ACC112 (cell line): ENCODE data around the gene AKAP6.

Experiments used
- H2AFZ ChIP-seq: fragments of 200-600 bp; sonication (generic); one replicate; pipeline ENCODE4 v1.6.0; 2017; ENCODE audit warnings: antibody characterized with exemption, low read length; ENCODE audit not compliant: unreplicated experiment
- H3K27ac ChIP-seq: fragments of 200-600 bp; sonication (generic); 2 replicates; pipeline ENCODE4 v1.5.1; 2014; ENCODE audit warnings: low read depth, mild to moderate bottlenecking, antibody characterized with exemption, low read length, moderate library complexity
- H3K27me3 ChIP-seq: fragments of 200-600 bp; sonication (generic); 2 replicates; pipeline ENCODE4 v1.6.1; 2014; ENCODE audit warnings: mild to moderate bottlenecking, antibody characterized with exemption, low read length, moderate library complexity, mixed read lengths; ENCODE audit not compliant: insufficient read depth
- H3K36me3 ChIP-seq: fragments of 200-600 bp; sonication (generic); 2 replicates; pipeline ENCODE4 v1.6.1; 2016; ENCODE audit warnings: mild to moderate bottlenecking, antibody characterized with exemption, low read length, moderate library complexity, mixed read lengths; ENCODE audit not compliant: insufficient read depth
- H3K4me1 ChIP-seq: fragments of 200-600 bp; sonication (generic); one replicate; pipeline ENCODE4 v1.6.1; 2016; ENCODE audit warnings: low read length, mixed read lengths; ENCODE audit not compliant: insufficient read depth, unreplicated experiment, control insufficient read depth
- H3K4me3 ChIP-seq: fragments of 200-600 bp; sonication (generic); 2 replicates; pipeline ENCODE4 v1.5.1; 2014; ENCODE audit warnings: mild to moderate bottlenecking, low read depth, low read length
- H3K79me2 ChIP-seq: fragments of 200-600 bp; sonication (generic); one replicate; pipeline ENCODE4 v1.6.0; 2016; ENCODE audit warnings: low read length; ENCODE audit not compliant: control insufficient read depth, unreplicated experiment, insufficient read depth

Gene AKAP6

DNA sequence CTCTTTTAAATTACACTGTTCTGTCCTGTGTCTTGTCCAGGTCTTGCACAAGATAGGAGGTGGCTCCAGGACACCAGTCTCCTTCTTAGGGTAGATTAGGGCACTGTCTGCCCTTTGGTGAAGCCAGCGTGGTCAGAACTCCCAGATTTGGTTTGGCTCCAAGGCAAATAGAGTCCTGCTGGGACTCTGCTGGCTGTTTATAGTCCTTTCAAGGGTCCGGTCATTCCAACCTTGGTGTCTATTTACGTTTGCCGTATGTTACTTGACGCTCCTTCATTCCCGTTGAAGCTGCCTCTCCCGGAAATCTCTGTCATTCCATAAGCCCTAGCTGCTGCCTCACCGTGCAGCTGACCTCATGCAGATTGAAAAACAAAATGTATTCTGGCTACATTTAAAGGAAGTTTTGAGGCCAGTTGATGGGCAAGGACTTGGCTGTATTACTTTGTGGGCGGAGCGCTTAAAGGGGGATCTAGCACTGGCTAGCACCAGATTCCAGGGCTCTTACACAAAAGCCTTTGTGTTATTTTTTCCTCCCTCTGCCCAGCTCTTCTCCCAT, 180.6 kb downstream of the AKAP6 start:
- Histone ChIP-seq H3K4me3 (peak overlapping the region; percentile 36), H3K36me3 (no peaks in the 10 kb centered on the region), H2AFZ (peak overlapping the region; percentile 28), H3K79me2 (no peaks in the 10 kb centered on the region), H3K27ac (peak overlapping the region; percentile 86), H3K4me1 (peaks cover 56% of the 10 kb centered on the region), H3K27me3 (no peaks in the 10 kb centered on the region)

GRCh38 chr14:32510815-32511214, 181.7 kb downstream of the AKAP6 start:
- Histone ChIP-seq H3K4me3 (no peak overlapping the region), H3K27ac (peak overlapping the region; percentile 78), H3K4me1 (peaks cover 57% of the 10 kb centered on the region), H3K27me3 (no peaks in the 10 kb centered on the region), H3K79me2 (no peaks in the 10 kb centered on the region), H3K36me3 (no peaks in the 10 kb centered on the region), H2AFZ (no peak overlapping the region)

GRCh38 chr14:32512348-32512747, 183.2 kb downstream of the AKAP6 start:
- no peak overlapping the region for H3K27ac ChIP-seq
- peaks cover 54% of the 10 kb centered on the region for H3K4me1 ChIP-seq
- H2AFZ ChIP-seq = peak overlapping the region; percentile 90

DNA sequence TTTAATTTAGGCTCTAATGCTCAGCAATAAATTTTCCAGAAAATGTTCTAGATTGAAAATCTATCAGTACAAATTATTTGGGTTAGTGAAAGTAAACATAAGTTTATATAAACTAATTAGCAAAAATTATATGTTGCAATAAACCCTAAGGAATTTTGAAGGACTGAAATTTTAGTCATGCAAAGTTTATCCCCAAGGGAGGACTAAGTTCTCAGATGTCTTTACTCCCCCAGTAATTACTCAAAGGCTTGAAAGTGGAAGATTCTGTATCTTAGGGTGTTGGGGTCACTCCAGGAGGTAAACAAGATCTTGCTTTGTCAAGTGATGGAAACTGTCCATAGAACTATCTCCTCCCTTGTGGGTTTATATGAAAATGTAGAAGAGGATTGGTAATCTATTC, 183.7 kb downstream of the AKAP6 start:
- no peaks in the 10 kb centered on the region for H3K79me2 ChIP-seq
- H3K4me3 ChIP-seq = no peak overlapping the region
- no peak overlapping the region for H3K27ac ChIP-seq
- peak overlapping the region; percentile 90 for H2AFZ ChIP-seq
- no peaks in the 10 kb centered on the region for H3K27me3 ChIP-seq
- H3K4me1 ChIP-seq = peaks cover 49% of the 10 kb centered on the region
- no peaks in the 10 kb centered on the region for H3K36me3 ChIP-seq

More at GRCh38 chr14:32512348-32512747, 183.2 kb downstream of the AKAP6 start:
- H3K27me3 ChIP-seq = no peaks in the 10 kb centered on the region
- H3K36me3 ChIP-seq = no peaks in the 10 kb centered on the region
- H3K4me3 ChIP-seq = no peak overlapping the region
- H3K79me2 ChIP-seq = no peaks in the 10 kb centered on the region

DNA sequence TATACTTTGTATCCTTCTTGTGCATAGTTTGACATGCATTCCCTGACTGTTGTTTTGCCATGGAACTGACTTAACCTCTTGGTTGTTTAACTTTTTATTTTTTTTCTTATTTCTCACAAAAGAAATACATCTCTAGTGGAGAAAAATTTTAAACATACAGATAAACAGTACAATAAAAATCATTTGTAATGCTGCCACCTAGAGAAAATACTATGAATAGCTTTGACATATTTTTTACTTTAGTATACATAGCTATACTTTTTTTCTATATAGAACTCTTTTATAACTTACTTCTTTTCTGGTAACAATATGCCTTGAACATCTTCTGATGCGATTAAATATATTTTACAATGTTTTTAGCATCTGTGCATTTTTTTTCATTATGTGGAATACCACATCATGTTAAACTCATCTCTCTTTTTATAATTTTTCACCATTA, 184.5 kb downstream of the AKAP6 start:
- Histone ChIP-seq H3K27ac (peak overlapping the region; percentile 46), H3K4me1 (peaks cover 42% of the 10 kb centered on the region), H2AFZ (peak overlapping the region; percentile 77), H3K79me2 (no peaks in the 10 kb centered on the region), H3K4me3 (no peak overlapping the region), H3K27me3 (no peaks in the 10 kb centered on the region), H3K36me3 (no peaks in the 10 kb centered on the region)

- Histone ChIP-seq H3K79me2 (no peaks in the 10 kb centered on the region), H3K36me3 (no peaks in the 10 kb centered on the region), H3K27me3 (no peaks in the 10 kb centered on the region), H3K4me1 (peaks cover 41% of the 10 kb centered on the region), H3K4me3 (no peak overlapping the region), H3K27ac (peak overlapping the region; percentile 46), H2AFZ (peak overlapping the region; percentile 77)
Observed at GRCh38 chr14:32514236-32514635, 185.1 kb downstream of the AKAP6 start.

DNA sequence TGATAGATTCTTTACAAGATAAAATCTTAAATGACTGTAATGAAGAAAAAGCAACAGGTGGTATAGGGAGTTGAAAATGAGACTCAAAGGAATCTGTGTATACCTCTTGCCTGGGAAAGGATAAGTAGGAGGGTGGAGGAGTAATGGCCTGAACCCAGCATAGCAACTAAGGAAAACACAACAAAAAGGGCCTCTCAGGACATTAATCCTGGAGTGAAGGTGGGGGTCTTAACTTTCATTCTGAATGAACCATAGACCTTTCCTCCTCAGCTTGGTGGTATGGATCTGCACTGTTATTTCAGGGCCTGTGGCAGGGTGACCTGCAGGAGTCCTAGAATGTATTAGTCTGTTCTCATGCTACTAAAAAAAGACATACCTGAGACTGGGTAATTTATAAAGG, 185.6 kb downstream of the AKAP6 start:
- Histone ChIP-seq H3K36me3 (no peaks in the 10 kb centered on the region), H3K27ac (peak overlapping the region; percentile 46; the same call in 1 of the 2 replicates), H3K79me2 (no peaks in the 10 kb centered on the region), H3K27me3 (no peaks in the 10 kb centered on the region), H3K4me3 (no peak overlapping the region), H3K4me1 (peaks cover 36% of the 10 kb centered on the region), H2AFZ (peak overlapping the region; percentile 77)

DNA sequence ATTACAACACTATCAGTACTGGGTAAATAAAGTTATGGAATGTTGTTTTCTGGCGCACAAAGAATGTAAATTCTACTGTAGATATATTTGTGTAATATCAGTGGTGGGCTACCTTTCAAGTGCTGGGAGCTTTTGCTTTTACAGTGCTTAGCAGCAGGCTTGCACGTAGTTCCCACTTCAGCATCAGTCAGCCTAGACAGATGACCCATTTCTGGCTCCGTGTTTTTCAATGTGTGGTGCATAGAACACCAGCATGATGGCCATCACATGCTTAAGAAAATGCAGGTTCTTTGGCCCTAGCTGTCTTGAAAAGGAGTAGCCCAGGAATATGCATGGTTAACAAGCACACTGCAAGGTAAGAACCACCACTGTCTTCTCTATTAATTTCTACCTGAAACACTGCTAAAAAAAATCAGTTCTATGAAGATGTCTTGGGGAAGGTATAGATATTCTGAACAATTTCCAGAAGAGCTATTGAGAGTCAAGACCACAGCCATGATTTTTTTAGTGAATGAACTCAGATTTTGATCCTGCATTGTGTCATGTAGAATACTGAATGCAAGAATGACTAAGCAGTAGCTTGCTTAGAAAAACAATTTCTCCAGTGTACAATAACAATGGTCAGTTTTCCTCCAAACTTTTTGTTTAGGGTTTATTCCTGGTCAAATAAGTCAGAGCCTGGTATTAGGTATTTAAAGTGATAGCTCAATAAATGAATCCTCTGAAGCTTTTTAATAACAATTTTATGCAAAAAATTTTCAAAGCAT, 195.7 kb downstream of the AKAP6 start:
- Histone ChIP-seq H3K36me3 (no peaks in the 10 kb centered on the region), H3K4me1 (peaks cover 12% of the 10 kb centered on the region), H3K27ac (peak overlapping the region; percentile 23; the same call in 1 of the 2 replicates), H3K79me2 (no peaks in the 10 kb centered on the region), H3K27me3 (no peaks in the 10 kb centered on the region), H3K4me3 (no peak overlapping the region; the same call in 1 of the 2 replicates), H2AFZ (no peak overlapping the region)

DNA sequence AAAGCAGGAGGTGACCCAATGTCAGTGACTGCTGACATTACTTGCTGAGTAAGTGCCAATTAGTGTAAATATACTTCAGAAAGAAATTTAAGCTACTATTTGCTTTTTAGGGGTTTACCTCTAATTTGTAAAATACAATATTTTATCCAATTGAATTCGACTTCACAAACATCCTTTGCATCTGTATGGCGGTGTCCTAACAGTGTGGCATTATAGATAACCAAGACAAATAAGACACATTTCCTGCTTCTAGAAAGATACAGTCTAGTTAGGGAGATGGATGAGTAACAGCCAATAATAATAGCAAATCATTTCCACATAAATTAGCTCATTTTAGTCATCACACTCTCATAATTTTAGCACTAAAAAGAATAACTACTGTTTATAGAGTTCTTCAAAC, 196.5 kb downstream of the AKAP6 start:
- H2AFZ ChIP-seq = no peak overlapping the region
- H3K4me3 ChIP-seq = no peak overlapping the region

GRCh38 chr14:32530800-32531199, 201.7 kb downstream of the AKAP6 start:
- no peaks in the 10 kb centered on the region for H3K4me1 ChIP-seq
- no peaks in the 10 kb centered on the region for H3K36me3 ChIP-seq
- H3K79me2 ChIP-seq = no peaks in the 10 kb centered on the region
- no peak overlapping the region for H2AFZ ChIP-seq
- H3K27ac ChIP-seq = no peak overlapping the region
- no peaks in the 10 kb centered on the region for H3K27me3 ChIP-seq
- no peak overlapping the region for H3K4me3 ChIP-seq

More for the DNA sequence above, 196.5 kb downstream of the AKAP6 start:
- no peaks in the 10 kb centered on the region for H3K79me2 ChIP-seq
- no peak overlapping the region for H3K27ac ChIP-seq
- H3K4me1 ChIP-seq = peaks cover 12% of the 10 kb centered on the region
- no peaks in the 10 kb centered on the region for H3K36me3 ChIP-seq
- H3K27me3 ChIP-seq = no peaks in the 10 kb centered on the region
